Measurements from ENCODE around the gene COL13A1. TPM values are rescaled to one million over a fixed set of nuclear protein-coding genes. Genes with fewer than 3 reads are reported as not detected.

The COL13A1 gene
- total RNA-seq, 8 experiments from 2014 or later, result 0.27 to 50.6 (median 7.2) TPM

DNA sequence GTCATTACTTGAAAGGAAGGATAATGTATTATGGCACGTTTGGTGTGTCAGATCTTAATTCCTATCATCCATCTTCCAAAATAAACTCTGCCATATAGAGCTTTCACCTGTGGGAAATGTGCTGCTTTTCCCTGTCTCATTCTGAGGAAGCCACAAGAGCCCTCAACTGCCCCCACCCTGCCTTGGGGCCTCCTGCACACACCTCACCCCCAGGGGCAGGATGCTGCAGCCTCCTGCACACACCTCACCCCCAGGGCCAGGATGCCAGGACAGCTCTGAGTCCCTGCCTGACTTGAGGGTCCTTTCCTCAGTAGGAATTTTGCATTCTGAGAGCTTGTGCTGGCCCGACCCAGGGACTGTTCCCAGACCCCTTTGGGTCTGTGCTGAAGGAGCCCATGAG lies 67.1 kb downstream of the COL13A1 start:
- H3K4me1 ChIP-seq (replicated peaks in 1 of 2), result peaks cover 38 to 40% of the 10 kb centered on the region in 2 donors

GRCh38 chr10:69869291-69869961 lies 67.7 kb downstream of the COL13A1 start:
- no peak overlapping the region for H3K27ac ChIP-seq
- peaks cover 38 to 40% of the 10 kb centered on the region in 2 donors for H3K4me1 ChIP-seq (replicated peaks in 1 of 2)
- peak in 3 of 8 experiments; percentile 2 to 30 (median 15) for ATAC-seq (replicated peaks in 6 of 8)
- no peak overlapping the region for H3K4me3 ChIP-seq
- 80 to 100% (median 100%) methylated on average over 1 to 2 of the region's 3 CpGs; no CpG with 5 or more reads in 7 of the 10 experiments for WGBS, 10 experiments
- in situ Hi-C loops (cut with MboI; ENCODE audit: low pct_unique_long_range_greater_than_20kb in 2 of 9, low sequenced_read_pairs in 9 of 9, unreplicated experiment in 9 of 9), result no loop called here

More for the DNA sequence above, 67.1 kb downstream of the COL13A1 start:
- in situ Hi-C loops (cut with MboI; ENCODE audit: low pct_unique_long_range_greater_than_20kb in 2 of 9, low sequenced_read_pairs in 9 of 9, unreplicated experiment in 9 of 9), result no loop called here
- WGBS, 10 experiments, result 43 to 100% (median 80%) methylated on average over 1 to 2 of the region's 2 CpGs; no CpG with 5 or more reads in 4 of the 10 experiments
- no peak overlapping the region for H3K4me3 ChIP-seq
- no peak overlapping the region for H3K27ac ChIP-seq
- no peak for ATAC-seq (replicated peaks in 6 of 8)

DNA sequence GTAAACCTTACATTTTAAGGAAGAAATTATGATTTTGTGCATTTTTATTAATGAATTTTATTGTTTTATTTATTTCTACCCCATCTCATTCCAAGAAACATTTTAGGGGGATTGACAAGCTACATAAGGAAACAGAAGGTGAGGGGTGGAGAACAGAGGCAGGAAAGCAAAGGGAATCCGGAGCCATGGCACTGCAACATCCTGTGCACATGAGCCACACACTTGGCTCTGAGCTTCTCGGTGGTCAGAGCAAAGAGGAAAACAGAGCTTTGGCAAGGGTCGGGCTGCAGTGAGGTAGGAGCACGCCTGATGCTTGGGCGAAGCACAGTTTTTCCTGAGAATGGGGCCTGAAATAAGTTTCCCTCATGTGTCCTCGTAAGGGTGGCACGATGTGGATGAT lies 68.9 kb downstream of the COL13A1 start:
- WGBS, 10 experiments, result 63 to 100% (median 84%) methylated on average over 1 to 7 of the region's 7 CpGs; no CpG with 5 or more reads in 4 of the 10 experiments
- H3K27ac ChIP-seq, result no peak overlapping the region
- H3K4me3 ChIP-seq, result no peak overlapping the region
- peaks cover 38 to 40% of the 10 kb centered on the region in 2 donors for H3K4me1 ChIP-seq (replicated peaks in 1 of 2)
- no peak for ATAC-seq (replicated peaks in 6 of 8)
- in situ Hi-C loops (cut with MboI; ENCODE audit: low pct_unique_long_range_greater_than_20kb in 2 of 9, low sequenced_read_pairs in 9 of 9, unreplicated experiment in 9 of 9), result no loop called here

- no peak overlapping the region for H3K27ac ChIP-seq
- WGBS, 10 experiments, result 29 to 100% (median 72%) methylated on average over 1 to 4 of the region's 9 CpGs; no CpG with 5 or more reads in 4 of the 10 experiments
- ATAC-seq (replicated peaks in 6 of 8), result no peak
- no peak overlapping the region for H3K4me3 ChIP-seq
- in situ Hi-C loops (cut with MboI; ENCODE audit: low pct_unique_long_range_greater_than_20kb in 2 of 9, low sequenced_read_pairs in 9 of 9, unreplicated experiment in 9 of 9), result no loop called here
- H3K4me1 ChIP-seq (replicated peaks in 1 of 2), result peaks cover 37 to 39% of the 10 kb centered on the region in 2 donors
Measured at GRCh38 chr10:69871074-69871473, 69.4 kb downstream of the COL13A1 start.

DNA sequence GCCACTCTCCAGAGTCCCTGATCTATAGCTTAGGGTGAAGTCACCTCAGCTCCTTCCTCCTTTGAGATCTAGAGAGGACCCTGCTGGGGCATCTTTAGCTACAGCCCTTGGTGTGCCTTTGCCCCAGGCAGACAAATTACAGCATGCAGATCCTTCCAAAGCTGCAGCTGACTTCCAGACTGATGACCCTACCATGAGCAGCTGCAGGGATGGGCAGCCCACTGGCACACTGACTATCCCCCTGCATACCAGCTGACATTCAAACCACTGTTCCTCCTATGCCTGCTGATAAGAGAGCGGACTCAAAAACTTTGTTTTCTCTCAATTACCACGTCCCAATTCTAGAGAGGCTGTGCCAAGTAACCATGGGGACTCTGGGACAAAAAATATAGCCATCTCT lies 70.6 kb downstream of the COL13A1 start:
- H3K4me3 ChIP-seq, result no peak overlapping the region
- H3K4me1 ChIP-seq (replicated peaks in 1 of 2), result peaks cover 27 to 28% of the 10 kb centered on the region in 2 donors
- H3K27ac ChIP-seq, result no peak overlapping the region
- ATAC-seq (replicated peaks in 6 of 8), result peak in 1 of 8 experiments; percentile 15
- in situ Hi-C loops (cut with MboI; ENCODE audit: low pct_unique_long_range_greater_than_20kb in 2 of 9, low sequenced_read_pairs in 9 of 9, unreplicated experiment in 9 of 9), result no loop called here
- WGBS, 10 experiments, result 0 to 92% (median 60%) methylated on average over 1 to 2 of the region's 2 CpGs; no CpG with 5 or more reads in 5 of the 10 experiments

DNA sequence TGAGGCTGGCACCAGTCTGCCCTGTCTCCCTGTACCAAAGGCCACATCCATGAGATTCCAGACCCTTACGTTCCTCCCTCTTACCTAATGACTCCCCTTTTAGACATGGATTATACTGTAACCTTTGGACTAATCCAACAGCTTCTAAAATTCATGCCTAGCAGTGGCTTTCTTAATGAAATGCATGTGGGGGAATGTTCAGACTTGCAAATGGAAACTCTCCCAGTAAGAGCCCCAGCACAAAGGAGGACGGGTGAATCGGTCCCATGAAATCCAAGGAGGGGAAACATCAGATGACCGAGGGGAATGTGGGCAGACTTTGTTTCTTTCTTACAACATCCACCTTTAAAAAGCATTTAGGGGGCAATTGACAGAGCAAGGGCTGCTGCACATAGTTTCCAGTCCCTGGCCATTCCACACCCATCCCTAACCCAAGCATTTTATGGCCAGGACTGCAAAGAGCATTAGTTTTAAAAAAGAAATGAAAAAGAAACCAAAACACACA lies 71.5 kb downstream of the COL13A1 start:
- in situ Hi-C loops (cut with MboI; ENCODE audit: low pct_unique_long_range_greater_than_20kb in 2 of 9, low sequenced_read_pairs in 9 of 9, unreplicated experiment in 9 of 9), result no loop called here
- Histone ChIP-seq H3K4me3 (no peak overlapping the region), H3K4me1 (replicated peaks in 1 of 2) (peaks cover 27 to 28% of the 10 kb centered on the region in 2 donors), H3K27ac (no peak overlapping the region)
- 14 to 52% (median 27%) methylated on average over 1 to 4 of the region's 4 CpGs; no CpG with 5 or more reads in 7 of the 10 experiments for WGBS, 10 experiments
- peak in 6 of 8 experiments; percentile 13 to 57 (median 36) for ATAC-seq (replicated peaks in 6 of 8)

DNA sequence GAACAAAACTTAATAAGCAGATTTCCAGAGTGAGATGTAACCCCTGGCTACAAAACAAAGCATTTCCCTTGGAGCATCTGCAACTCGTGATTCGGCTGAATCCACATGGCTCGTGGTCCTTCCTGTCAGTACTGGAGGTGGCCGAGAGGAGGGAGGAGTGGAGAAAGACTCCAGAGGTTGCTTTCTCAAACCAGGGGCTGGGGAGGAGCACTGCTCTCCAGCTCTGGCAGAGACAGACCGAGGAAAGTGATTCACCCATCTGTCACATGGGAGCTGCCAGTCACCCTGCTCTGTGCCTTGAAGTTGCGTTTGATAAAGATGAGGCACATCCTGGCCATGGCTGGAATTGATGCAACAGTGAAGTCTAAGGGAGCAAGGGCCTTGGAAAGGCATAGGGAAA lies 72.7 kb downstream of the COL13A1 start:
- ATAC-seq (replicated peaks in 6 of 8), result peak; percentile 34 to 82 (median 68)

GRCh38 chr10:69875856-69876255 lies 74.2 kb downstream of the COL13A1 start:
- Histone ChIP-seq H3K27ac (no peak overlapping the region), H3K4me1 (replicated peaks in 1 of 2) (peaks cover 39 to 41% of the 10 kb centered on the region in 2 donors), H3K4me3 (no peak overlapping the region)
- ATAC-seq (replicated peaks in 6 of 8), result no peak
- 80 to 100% (median 100%) methylated on average over 1 to 4 of the region's 4 CpGs; no CpG with 5 or more reads in 4 of the 10 experiments for WGBS, 10 experiments
- in situ Hi-C loops (cut with MboI; ENCODE audit: low pct_unique_long_range_greater_than_20kb in 2 of 9, low sequenced_read_pairs in 9 of 9, unreplicated experiment in 9 of 9), result no loop called here

More for the DNA sequence above, 72.7 kb downstream of the COL13A1 start:
- in situ Hi-C loops (cut with MboI; ENCODE audit: low pct_unique_long_range_greater_than_20kb in 2 of 9, low sequenced_read_pairs in 9 of 9, unreplicated experiment in 9 of 9), result no loop called here
- 0 to 95% methylated on average over 1 to 4 of the region's 6 CpGs; no CpG with 5 or more reads in 8 of the 10 experiments for WGBS, 10 experiments
- Histone ChIP-seq H3K4me3 (no peak overlapping the region), H3K4me1 (replicated peaks in 1 of 2) (peaks cover 25 to 27% of the 10 kb centered on the region in 2 donors), H3K27ac (no peak overlapping the region)

DNA sequence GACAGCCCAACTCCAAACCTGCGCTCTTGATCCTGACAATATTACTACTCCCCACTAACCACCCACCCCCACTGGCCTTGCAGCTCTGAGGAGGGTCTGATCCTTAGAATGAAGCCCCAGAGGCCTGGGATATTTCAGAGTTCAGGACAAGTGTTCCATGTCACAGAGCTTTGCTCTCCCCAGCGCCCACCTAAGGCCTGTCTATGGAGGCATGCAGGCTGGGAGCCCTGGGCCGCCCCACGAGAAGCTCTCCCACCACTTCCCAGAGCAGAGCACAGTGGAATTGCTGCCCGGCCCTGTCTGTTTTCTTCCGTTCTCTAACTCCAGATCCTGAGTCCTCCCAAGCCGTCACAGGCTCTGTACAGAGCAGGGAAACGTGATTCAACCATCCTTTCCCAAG lies 74.6 kb downstream of the COL13A1 start:
- Histone ChIP-seq H3K4me1 (replicated peaks in 1 of 2) (peaks cover 43 to 44% of the 10 kb centered on the region in 2 donors), H3K4me3 (no peak overlapping the region), H3K27ac (no peak overlapping the region)
- in situ Hi-C loops (cut with MboI; ENCODE audit: low pct_unique_long_range_greater_than_20kb in 2 of 9, low sequenced_read_pairs in 9 of 9, unreplicated experiment in 9 of 9), result no loop called here
- 80 to 100% (median 93%) methylated on average over 1 to 5 of the region's 8 CpGs; no CpG with 5 or more reads in 3 of the 10 experiments for WGBS, 10 experiments
- ATAC-seq (replicated peaks in 6 of 8), result no peak

DNA sequence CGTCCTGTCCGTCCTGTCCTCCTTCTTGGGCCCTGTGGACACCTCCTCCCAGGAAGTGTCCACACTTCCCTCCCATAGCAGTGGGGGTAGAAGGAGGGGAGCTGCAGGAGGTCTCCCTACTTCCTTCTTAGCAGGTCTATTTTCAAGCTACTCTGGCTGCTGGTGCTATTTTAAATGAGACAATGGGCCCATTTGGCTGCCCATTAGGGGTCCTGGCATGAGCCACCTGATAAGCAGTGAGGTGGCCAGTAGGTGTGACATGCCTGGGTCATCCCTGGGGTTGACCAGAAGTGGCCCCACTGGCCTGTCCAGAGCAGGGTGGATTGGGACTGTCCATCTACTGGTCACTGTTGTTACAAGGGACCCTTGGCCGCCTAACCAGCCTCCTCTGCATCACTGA lies 75.2 kb downstream of the COL13A1 start:
- no peak for ATAC-seq (replicated peaks in 6 of 8)
- in situ Hi-C loops (cut with MboI; ENCODE audit: low pct_unique_long_range_greater_than_20kb in 2 of 9, low sequenced_read_pairs in 9 of 9, unreplicated experiment in 9 of 9), result no loop called here
- Histone ChIP-seq H3K27ac (no peak overlapping the region), H3K4me1 (replicated peaks in 1 of 2) (peaks cover 45 to 49% of the 10 kb centered on the region in 2 donors), H3K4me3 (no peak overlapping the region)
- WGBS, 10 experiments, result 60 to 100% (median 94%) methylated on average over 1 to 2 of the region's 3 CpGs; no CpG with 5 or more reads in 6 of the 10 experiments

DNA sequence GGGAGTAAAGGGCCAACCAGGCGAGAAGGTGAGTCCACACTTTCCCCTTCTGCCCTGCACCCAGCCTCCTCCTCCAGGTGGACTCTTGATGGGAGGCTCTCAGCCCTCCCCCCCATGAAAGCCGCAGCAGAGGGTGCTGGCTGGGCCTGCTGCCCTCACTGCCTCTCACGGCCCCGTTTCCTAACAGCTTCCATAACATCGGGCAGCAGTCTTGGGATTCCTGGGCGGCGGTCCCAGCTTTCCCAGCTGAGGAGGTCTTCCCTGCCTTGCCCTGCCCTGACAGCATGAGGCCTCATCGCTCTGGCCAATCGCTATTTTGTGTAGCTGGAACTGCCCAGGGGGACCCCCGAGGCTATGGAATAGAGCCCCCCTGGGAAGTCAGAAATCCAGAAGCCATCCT lies 76.3 kb downstream of the COL13A1 start:
- peak overlapping the region in 1 of 2 donors; percentile 39 for H3K27ac ChIP-seq
- no peak overlapping the region for H3K4me3 ChIP-seq
- in situ Hi-C loops (cut with MboI; ENCODE audit: low pct_unique_long_range_greater_than_20kb in 2 of 9, low sequenced_read_pairs in 9 of 9, unreplicated experiment in 9 of 9), result no loop called here
- 0 to 100% (median 66%) methylated on average over 1 to 8 of the region's 10 CpGs; no CpG with 5 or more reads in 4 of the 10 experiments for WGBS, 10 experiments
- no peak for ATAC-seq (replicated peaks in 6 of 8)
- peaks cover 42 to 47% of the 10 kb centered on the region in 2 donors for H3K4me1 ChIP-seq (replicated peaks in 1 of 2)

DNA sequence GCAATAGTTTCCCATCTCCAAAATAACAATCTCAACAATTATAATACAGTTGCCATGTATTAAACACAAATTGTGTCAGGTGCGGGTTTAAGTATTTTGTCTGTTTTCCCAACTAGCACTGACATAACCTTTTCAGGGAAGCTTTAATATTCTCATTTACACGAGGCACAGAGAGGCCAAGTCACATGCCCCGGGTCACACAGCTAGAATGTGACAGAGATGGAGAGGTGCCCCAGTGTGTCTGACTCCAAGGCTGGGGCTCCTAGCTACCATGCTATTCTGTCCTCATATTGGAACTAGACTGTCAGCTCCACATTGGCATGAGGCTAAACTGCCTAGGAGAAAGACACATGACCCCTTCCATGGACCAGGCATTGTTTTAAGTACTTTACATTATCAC lies 77.2 kb downstream of the COL13A1 start:
- Histone ChIP-seq H3K4me3 (no peak overlapping the region), H3K27ac (no peak overlapping the region), H3K4me1 (replicated peaks in 1 of 2) (peaks cover 36 to 41% of the 10 kb centered on the region in 2 donors)
- ATAC-seq (replicated peaks in 6 of 8), result no peak
- in situ Hi-C loops (cut with MboI; ENCODE audit: low pct_unique_long_range_greater_than_20kb in 2 of 9, low sequenced_read_pairs in 9 of 9, unreplicated experiment in 9 of 9), result no loop called here
- 67 to 100% (median 91%) methylated on average over 1 to 3 of the region's 3 CpGs; no CpG with 5 or more reads in 4 of the 10 experiments for WGBS, 10 experiments

- peak in 5 of 8 experiments; percentile 23 to 56 (median 42) for ATAC-seq (replicated peaks in 6 of 8)
- Histone ChIP-seq H3K4me3 (no peak overlapping the region), H3K4me1 (replicated peaks in 1 of 2) (peaks cover 36 to 41% of the 10 kb centered on the region in 2 donors), H3K27ac (peak overlapping the region; percentile 14 to 72)
- in situ Hi-C loops (cut with MboI; ENCODE audit: low pct_unique_long_range_greater_than_20kb in 2 of 9, low sequenced_read_pairs in 9 of 9, unreplicated experiment in 9 of 9), result no loop called here
- WGBS, 10 experiments, result 44 to 100% (median 77%) methylated on average over 2 to 5 of the region's 13 CpGs; no CpG with 5 or more reads in 4 of the 10 experiments
Measured at GRCh38 chr10:69879634-69880257, 78.0 kb downstream of the COL13A1 start.
